ENCODE measurements around the gene SDSL.

Gene SDSL

GRCh38 chr12:113400362-113400761 is 21.8 kb upstream of the SDSL start:
- TF ChIP-seq, protein P1, sequence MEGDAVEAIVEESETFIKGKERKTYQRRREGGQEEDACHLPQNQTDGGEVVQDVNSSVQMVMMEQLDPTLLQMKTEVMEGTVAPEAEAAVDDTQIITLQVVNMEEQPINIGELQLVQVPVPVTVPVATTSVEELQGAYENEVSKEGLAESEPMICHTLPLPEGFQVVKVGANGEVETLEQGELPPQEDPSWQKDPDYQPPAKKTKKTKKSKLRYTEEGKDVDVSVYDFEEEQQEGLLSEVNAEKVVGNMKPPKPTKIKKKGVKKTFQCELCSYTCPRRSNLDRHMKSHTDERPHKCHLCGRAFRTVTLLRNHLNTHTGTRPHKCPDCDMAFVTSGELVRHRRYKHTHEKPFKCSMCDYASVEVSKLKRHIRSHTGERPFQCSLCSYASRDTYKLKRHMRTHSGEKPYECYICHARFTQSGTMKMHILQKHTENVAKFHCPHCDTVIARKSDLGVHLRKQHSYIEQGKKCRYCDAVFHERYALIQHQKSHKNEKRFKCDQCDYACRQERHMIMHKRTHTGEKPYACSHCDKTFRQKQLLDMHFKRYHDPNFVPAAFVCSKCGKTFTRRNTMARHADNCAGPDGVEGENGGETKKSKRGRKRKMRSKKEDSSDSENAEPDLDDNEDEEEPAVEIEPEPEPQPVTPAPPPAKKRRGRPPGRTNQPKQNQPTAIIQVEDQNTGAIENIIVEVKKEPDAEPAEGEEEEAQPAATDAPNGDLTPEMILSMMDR (IDR thresholded peaks at IDR 0.05; ENCODE audit: low read depth, low read length, missing control alignments) = no peak
- H3K4me3 ChIP-seq (ENCODE audit: low read depth, low read length) = no peak overlapping the region
- no peak for DNase-seq (ENCODE audit: low read depth)

DNA sequence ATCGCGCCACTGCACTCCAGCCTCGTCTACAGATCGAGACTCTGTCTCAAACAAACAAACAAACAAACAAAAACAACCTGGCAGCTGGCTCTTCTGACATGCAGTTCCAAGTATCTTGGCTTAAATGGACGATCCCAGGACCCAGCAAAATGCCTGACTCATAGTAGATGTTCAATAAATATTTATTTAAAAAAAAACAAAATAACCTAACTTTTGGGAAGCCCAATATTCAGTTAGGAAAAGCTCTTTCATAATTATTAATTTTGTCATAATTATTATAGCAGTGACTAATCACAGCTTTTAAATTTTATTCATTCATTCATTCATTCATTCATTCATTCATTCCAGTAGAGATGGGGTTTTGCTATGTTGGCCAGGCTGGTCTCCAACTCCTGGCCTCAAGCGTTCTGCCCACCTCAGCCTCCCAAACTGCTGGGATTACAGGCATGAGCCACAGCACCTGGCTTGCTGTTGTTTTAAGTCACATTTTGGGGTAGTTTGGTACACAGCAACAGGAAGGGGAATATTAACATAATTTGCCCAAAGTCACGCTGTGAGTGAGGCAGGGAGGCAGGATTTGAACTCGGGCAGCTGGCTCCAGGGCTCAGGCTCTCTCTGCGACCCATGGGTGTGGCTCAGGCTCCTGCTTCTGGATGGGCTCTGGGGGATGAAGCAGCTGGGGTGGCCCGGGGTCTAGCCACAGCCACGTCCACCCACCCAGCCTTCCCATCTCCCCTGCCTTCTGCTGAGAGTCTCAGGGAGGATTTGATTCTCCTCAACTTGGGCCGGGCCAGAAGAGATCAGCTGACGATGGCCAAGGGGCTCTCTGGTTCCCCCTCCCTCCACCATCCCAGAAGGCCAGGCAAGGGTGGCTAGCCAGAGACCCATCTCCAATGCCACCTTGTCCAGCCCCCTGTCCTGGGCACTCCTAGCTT is 20.8 kb upstream of the SDSL start:
- TF ChIP-seq, protein P1 (IDR thresholded peaks at IDR 0.05; ENCODE audit: low read depth, low read length, missing control alignments) = no peak
- DNase-seq (ENCODE audit: low read depth) = no peak
- H3K4me3 ChIP-seq (ENCODE audit: low read depth, low read length) = no peak overlapping the region

GRCh38 chr12:113402586-113403260 is 19.5 kb upstream of the SDSL start:
- no peak overlapping the region for H3K4me3 ChIP-seq (ENCODE audit: low read depth, low read length)
- no peak for DNase-seq (ENCODE audit: low read depth)
- TF ChIP-seq, protein P1 (IDR thresholded peaks at IDR 0.05; ENCODE audit: low read depth, low read length, missing control alignments) = no peak

- no peak for DNase-seq (ENCODE audit: low read depth)
- H3K4me3 ChIP-seq (ENCODE audit: low read depth, low read length) = no peak within 1 kb of the TSS
- TF ChIP-seq, protein P1 (IDR thresholded peaks at IDR 0.05; ENCODE audit: low read depth, low read length, missing control alignments) = no peak
Measured at GRCh38 chr12:113403435-113404415, 18.5 kb upstream of the SDSL start, which contains the start of gene SDS. Gene SDS (minus strand): TSS chr12:113403887. CDS start chr12:113399708, 4,179 bp downstream.

- no peak overlapping the region for H3K4me3 ChIP-seq (ENCODE audit: low read depth, low read length)
- TF ChIP-seq, protein P1 (IDR thresholded peaks at IDR 0.05; ENCODE audit: low read depth, low read length, missing control alignments) = no peak
- no peak for DNase-seq (ENCODE audit: low read depth)
Measured at GRCh38 chr12:113405694-113406093, 16.5 kb upstream of the SDSL start.

- H3K4me3 ChIP-seq (ENCODE audit: low read depth, low read length) = no peak overlapping the region
- TF ChIP-seq, protein P1 (IDR thresholded peaks at IDR 0.05; ENCODE audit: low read depth, low read length, missing control alignments) = no peak
- DNase-seq (ENCODE audit: low read depth) = no peak
Measured at GRCh38 chr12:113407931-113408600, 14.1 kb upstream of the SDSL start.
